WTC11 (cell line): ENCODE data around the gene ZNF438.

Experiments used
- CTCF ChIP-seq: fragments of 200-600 bp; IDR thresholded peaks from 2 replicates; pipeline ENCODE4 v1.8.0; 2022; ENCODE audit warnings: antibody characterized with exemption
- NR3C1 ChIP-seq: sonication (generic); formaldehyde crosslinking; conservative IDR thresholded peaks from 2 replicates; pipeline ENCODE4 v1.8.1; 2023; ENCODE audit warnings: low read depth, mild to moderate bottlenecking, missing genetic modification reagents

DNA sequence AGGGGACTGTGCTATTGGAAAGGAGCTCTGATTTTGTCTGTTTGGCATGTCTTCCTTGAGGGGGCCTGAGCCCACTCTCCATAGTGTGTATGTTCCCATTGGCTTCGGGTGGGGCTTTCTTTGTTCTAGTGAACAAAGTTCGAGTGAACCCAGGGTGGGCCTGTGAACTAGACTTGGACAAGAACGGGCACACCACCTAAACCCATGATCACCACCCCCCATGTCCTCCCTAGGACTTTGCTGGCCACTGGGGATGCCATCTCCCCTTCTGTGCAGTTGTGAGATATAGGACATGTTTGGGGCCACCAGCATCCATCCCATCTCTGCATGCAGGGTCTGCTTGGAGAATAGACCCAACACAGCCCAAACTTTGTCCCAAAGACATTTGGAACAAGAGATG is 206.6 kb downstream of the ZNF438 start:
- TF ChIP-seq NR3C1 (CRISPR knock-in tag) (no peak), CTCF (no peak)
